ENCODE data around the gene NPAS3. TPM values are rescaled to one million over a fixed set of nuclear protein-coding genes. Genes with fewer than 3 reads are reported as not detected.

The NPAS3 gene
- total and polyA plus RNA-seq, 8 donors, result 0.09 to 0.79 (median 0.56) TPM

- no peak for DNase-seq
- H3K4me3 ChIP-seq, result no peak overlapping the region
- no peaks in the 10 kb centered on the region for H3K27me3 ChIP-seq
- no peaks in the 10 kb centered on the region for H3K36me3 ChIP-seq
- no peaks in the 10 kb centered on the region for H3K4me1 ChIP-seq
- intact Hi-C loops (cut with DNase I), result no loop called here
- H3K9me3 ChIP-seq, result no peaks in the 10 kb centered on the region
- no peak for ATAC-seq
- H3K27ac ChIP-seq, result no peak overlapping the region
- TF ChIP-seq, protein P1, sequence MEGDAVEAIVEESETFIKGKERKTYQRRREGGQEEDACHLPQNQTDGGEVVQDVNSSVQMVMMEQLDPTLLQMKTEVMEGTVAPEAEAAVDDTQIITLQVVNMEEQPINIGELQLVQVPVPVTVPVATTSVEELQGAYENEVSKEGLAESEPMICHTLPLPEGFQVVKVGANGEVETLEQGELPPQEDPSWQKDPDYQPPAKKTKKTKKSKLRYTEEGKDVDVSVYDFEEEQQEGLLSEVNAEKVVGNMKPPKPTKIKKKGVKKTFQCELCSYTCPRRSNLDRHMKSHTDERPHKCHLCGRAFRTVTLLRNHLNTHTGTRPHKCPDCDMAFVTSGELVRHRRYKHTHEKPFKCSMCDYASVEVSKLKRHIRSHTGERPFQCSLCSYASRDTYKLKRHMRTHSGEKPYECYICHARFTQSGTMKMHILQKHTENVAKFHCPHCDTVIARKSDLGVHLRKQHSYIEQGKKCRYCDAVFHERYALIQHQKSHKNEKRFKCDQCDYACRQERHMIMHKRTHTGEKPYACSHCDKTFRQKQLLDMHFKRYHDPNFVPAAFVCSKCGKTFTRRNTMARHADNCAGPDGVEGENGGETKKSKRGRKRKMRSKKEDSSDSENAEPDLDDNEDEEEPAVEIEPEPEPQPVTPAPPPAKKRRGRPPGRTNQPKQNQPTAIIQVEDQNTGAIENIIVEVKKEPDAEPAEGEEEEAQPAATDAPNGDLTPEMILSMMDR (IDR thresholded peaks at IDR 0.05), result no peak
Observed at GRCh38 chr14:33454022-33454595, 515.4 kb downstream of the NPAS3 start.

DNA sequence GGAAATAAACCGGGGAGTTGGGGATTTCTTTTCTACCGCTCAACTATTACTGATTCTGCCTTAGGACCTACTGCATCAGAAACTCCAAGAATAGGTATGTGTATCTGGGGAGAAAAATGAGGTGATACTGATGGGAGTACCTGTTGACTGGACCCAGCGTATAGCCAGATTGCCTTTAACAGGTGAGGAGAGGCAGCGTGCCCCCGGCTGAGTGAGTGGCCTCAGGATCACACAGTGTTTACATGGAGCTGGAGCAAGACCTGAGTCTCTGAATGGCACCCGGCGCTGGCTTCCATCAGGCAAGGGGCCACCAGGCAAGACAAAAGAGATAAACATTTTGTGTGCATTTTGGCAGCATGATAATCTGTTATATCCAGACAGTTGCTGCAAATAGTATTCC, 516.0 kb downstream of the NPAS3 start:
- DNase-seq, result peak in 1 of 4 donors; percentile 70
- no peaks in the 10 kb centered on the region for H3K4me1 ChIP-seq

DNA sequence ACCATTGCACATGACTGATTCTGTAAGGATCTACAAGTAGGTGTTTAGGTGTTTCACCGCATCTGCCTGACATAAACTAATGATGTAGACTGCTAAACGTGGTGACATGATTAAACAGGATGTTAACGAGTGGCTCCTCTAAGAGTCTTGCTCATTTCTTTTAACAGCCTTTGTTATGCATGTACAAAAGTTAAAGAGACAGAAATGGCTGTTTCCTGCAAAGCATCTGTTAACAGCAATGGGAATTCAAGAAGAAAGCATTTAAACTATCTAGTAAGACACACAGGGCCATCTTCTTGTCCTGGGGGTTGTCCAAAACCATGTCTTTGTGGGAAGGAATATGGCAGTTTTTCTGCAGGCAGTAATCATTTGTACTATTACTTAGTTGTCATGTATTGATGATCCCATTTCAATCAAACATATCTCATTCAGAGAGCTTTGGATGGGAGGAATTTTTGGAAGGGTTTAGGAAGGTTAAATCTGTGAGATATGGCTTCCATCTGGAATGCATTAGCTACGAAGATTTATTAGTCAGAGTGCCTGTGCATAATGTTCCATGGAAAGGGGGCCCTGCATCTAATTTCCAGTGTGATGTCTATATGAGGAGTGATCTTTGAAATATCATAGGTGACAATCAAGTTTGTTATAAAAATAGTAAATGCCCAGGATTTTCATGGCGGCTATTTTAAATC, 517.1 kb downstream of the NPAS3 start:
- H3K27ac ChIP-seq, result no peak overlapping the region
- no peak for ATAC-seq
- H3K9me3 ChIP-seq, result no peaks in the 10 kb centered on the region
- H3K27me3 ChIP-seq, result no peaks in the 10 kb centered on the region
- no peak for DNase-seq
- intact Hi-C loops (cut with DNase I), result no loop called here
- no peaks in the 10 kb centered on the region for H3K36me3 ChIP-seq
- H3K4me3 ChIP-seq, result no peak overlapping the region
- H3K4me1 ChIP-seq, result no peaks in the 10 kb centered on the region
- TF ChIP-seq, protein P1 (IDR thresholded peaks at IDR 0.05), result no peak

More for the DNA sequence above, 516.0 kb downstream of the NPAS3 start:
- Histone ChIP-seq H3K9me3 (no peaks in the 10 kb centered on the region), H3K27me3 (no peaks in the 10 kb centered on the region), H3K36me3 (no peaks in the 10 kb centered on the region), H3K4me3 (no peak overlapping the region), H3K27ac (no peak overlapping the region)
- TF ChIP-seq, protein P1 (IDR thresholded peaks at IDR 0.05), result no peak
- ATAC-seq, result no peak
- intact Hi-C loops (cut with DNase I), result no loop called here

- DNase-seq, result no peak
- TF ChIP-seq, protein P1 (IDR thresholded peaks at IDR 0.05), result no peak
- H3K27ac ChIP-seq, result no peak overlapping the region
- H3K9me3 ChIP-seq, result no peaks in the 10 kb centered on the region
- ATAC-seq, result no peak
- H3K4me3 ChIP-seq, result no peak overlapping the region
- no peaks in the 10 kb centered on the region for H3K36me3 ChIP-seq
- intact Hi-C loops (cut with DNase I), result no loop called here
- H3K27me3 ChIP-seq, result no peaks in the 10 kb centered on the region
- H3K4me1 ChIP-seq, result no peaks in the 10 kb centered on the region
Observed at GRCh38 chr14:33457021-33457420, 518.3 kb downstream of the NPAS3 start.

- intact Hi-C loops (cut with DNase I), result no loop called here
- Histone ChIP-seq H3K36me3 (no peaks in the 10 kb centered on the region), H3K9me3 (no peaks in the 10 kb centered on the region), H3K27ac (no peak overlapping the region), H3K27me3 (no peaks in the 10 kb centered on the region), H3K4me3 (no peak overlapping the region), H3K4me1 (no peaks in the 10 kb centered on the region)
- no peak for DNase-seq
- TF ChIP-seq, protein P1 (IDR thresholded peaks at IDR 0.05), result no peak
- no peak for ATAC-seq
Observed at GRCh38 chr14:33457617-33458016, 518.9 kb downstream of the NPAS3 start.

Data from left lung (tissue), 10 donors.